ENCODE measurements around the gene THBS3. TPM values are rescaled to one million over a fixed set of nuclear protein-coding genes. Genes with fewer than 3 reads are reported as not detected.

The THBS3 gene
- total RNA-seq, 5 donors from 2014 or later (not counting 1 experiment from before 2014, with no cell fraction given) = 24.1 to 43.9 (median 34.0) TPM

DNA sequence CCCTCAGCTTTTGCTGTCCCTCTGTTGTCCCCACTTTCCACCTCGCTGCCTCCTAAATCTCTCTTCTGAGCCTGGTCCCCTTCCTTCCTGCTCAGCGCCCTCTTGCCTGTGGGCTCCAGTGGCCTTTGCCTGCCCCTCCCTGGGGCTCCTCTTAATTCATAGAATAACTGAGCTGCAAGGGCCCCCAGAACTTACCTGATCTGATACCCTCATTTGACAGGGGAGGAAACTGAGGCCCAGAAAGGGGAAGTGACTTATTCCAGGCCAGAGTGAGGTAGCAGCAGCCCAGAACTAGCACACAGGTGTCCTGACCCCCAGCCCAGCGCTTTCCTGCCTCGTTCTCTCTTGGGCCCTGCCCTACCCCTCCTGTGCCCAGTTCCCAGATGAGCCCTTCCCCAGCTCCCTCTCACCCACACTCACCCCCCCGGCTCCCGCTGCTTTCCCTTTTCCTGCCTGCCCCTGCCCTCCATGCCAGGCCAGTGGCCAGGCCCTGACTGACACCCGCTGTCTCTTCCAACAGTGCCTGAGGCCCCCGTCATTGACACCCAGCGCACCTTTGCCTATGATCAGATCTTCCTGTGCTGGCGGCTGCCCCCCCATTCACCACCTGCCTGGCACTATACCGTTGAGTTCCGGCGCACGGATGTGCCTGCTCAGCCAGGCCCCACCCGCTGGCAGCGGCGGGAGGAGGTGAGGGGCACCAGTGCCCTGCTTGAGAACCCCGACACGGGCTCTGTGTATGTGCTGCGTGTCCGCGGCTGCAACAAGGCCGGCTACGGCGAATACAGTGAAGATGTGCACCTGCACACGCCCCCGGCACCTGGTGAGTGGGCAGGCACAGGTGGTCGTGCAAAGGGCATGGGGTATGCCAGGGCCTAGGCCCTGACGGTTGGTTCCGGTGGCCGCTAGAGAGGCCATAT is 28.3 kb downstream of the THBS3 start:
- Histone ChIP-seq H3K4me3 (ENCODE audit: control insufficient read depth in 1 of 2, extremely low read depth in 1 of 2, low read length in 1 of 2) (no peak overlapping the region), H3K4me1 (ENCODE audit: control insufficient read depth in 1 of 2, extremely low read depth in 1 of 2, insufficient read depth in 2 of 2, low read length in 2 of 2) (peaks cover 5 to 27% of the 10 kb centered on the region in 2 experiments), H3K36me3 (ENCODE audit: control insufficient read depth in 2 of 2, extremely low read depth in 1 of 2, insufficient read depth in 1 of 2, low read length in 1 of 2) (peaks cover 13 to 27% of the 10 kb centered on the region in 2 donors), H3K9me3 (no peaks in the 10 kb centered on the region), H3K27me3 (replicated peaks in 1 of 2; ENCODE audit: control insufficient read depth in 2 of 2, extremely low read depth in 1 of 2, insufficient read depth in 2 of 2, low read length in 1 of 2) (no peaks in the 10 kb centered on the region), H3K27ac (ENCODE audit: low read length) (no peak overlapping the region)
- ChIA-PET POLR2A (no interaction called here), CTCF (interaction anchor here in 1 of 2 donors (0.7 kb wide), 1 partner anchor 8 kb away, joined by 3 read pairs; no protein-coding TSS in a partner anchor)
- H3K27ac Mint-ChIP-seq = no peak overlapping the region
- H3K4me3 Mint-ChIP-seq = no peak overlapping the region
- no peak for DNase-seq
- no peaks in the 10 kb centered on the region for H3K9me3 Mint-ChIP-seq
- ATAC-seq (replicated peaks in 1 of 4) = no peak
- 95% methylated on average over 26 of the region's 31 CpGs for WGBS (ENCODE audit: insufficient coverage)
- no peaks in the 10 kb centered on the region for H3K27me3 Mint-ChIP-seq
- peaks cover 16 to 21% (median 19%) of the 10 kb centered on the region in 3 donors for H3K4me1 Mint-ChIP-seq
- peaks cover 19% of the 10 kb centered on the region for H3K36me3 Mint-ChIP-seq

DNA sequence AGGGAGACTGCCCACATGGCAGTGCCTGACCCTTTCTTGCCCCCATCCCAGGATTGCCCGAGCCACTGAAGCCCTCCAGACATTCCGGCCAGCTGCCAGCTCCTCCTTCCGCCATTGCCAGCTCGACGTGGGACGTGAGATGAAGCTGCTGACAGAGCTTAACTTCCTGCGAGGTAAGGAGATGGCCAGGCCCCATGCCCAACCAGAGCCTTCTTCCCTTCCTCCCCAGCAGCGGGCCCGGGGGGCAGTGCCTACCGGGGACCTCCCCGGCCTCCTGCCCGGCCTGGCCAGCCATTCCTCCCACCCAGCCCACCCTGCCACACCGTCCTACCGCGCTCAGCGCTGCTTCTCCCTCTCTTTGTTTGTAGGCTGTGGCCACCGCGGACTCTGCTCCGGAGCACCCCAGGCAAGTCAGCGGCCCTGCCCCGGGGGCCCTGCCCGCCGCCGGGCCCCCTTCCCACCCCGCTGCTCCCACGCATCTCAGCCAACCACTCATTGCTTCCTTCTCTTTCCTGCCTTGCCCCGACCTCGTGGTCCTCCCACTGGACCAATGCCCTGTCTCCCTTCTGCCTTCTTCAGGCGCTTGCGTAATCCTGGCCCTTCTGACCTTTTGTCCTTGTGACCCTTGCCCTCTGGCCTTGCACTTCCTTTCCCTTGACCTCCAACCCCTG is 29.1 kb downstream of the THBS3 start:
- 91% methylated on average over 25 of the region's 30 CpGs for WGBS (ENCODE audit: insufficient coverage)
- H3K36me3 ChIP-seq (ENCODE audit: control insufficient read depth in 2 of 2, extremely low read depth in 1 of 2, insufficient read depth in 1 of 2, low read length in 1 of 2) = peaks cover 13 to 27% of the 10 kb centered on the region in 2 donors
- CTCF ChIA-PET = no interaction called here
- DNase-seq (no peak), ATAC-seq (replicated peaks in 1 of 4) (no peak)
- Mint-ChIP-seq H3K4me1 (peaks cover 20 to 26% (median 26%) of the 10 kb centered on the region in 3 donors), H3K27ac (no peak overlapping the region), H3K27me3 (no peaks in the 10 kb centered on the region), H3K4me3 (no peak overlapping the region), H3K36me3 (peaks cover 17% of the 10 kb centered on the region), H3K9me3 (no peaks in the 10 kb centered on the region)
- POLR2A ChIA-PET = no interaction called here
- H3K27me3 ChIP-seq (replicated peaks in 1 of 2; ENCODE audit: control insufficient read depth in 2 of 2, extremely low read depth in 1 of 2, insufficient read depth in 2 of 2, low read length in 1 of 2) = no peaks in the 10 kb centered on the region
- peaks cover 8 to 35% of the 10 kb centered on the region in 2 experiments for H3K4me1 ChIP-seq (ENCODE audit: control insufficient read depth in 1 of 2, extremely low read depth in 1 of 2, insufficient read depth in 2 of 2, low read length in 2 of 2)
- H3K9me3 ChIP-seq = no peaks in the 10 kb centered on the region
- no peak overlapping the region for H3K4me3 ChIP-seq (ENCODE audit: control insufficient read depth in 1 of 2, extremely low read depth in 1 of 2, low read length in 1 of 2)
- no peak overlapping the region for H3K27ac ChIP-seq (ENCODE audit: low read length)

DNA sequence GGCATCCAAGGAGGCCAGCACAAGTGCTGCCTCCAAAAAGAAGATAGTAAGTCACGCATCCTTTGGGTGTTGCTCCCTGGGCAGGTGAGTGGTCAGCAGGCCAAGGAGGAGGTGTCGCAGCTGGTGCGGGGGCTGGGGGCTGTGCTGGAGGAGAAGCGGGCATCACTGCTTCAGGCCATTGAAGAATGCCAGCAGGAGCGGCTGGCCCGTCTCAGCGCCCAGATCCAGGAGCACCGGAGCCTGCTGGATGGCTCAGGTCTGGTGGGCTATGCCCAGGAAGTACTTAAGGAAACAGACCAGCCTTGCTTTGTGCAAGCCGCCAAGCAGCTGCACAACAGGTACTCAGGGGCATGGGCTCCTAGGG is 29.8 kb downstream of the THBS3 start:
- Mint-ChIP-seq H3K4me1 (peaks cover 26 to 33% (median 32%) of the 10 kb centered on the region in 3 donors), H3K27me3 (no peaks in the 10 kb centered on the region), H3K4me3 (no peak overlapping the region), H3K9me3 (no peaks in the 10 kb centered on the region), H3K36me3 (peaks cover 12% of the 10 kb centered on the region), H3K27ac (no peak overlapping the region)
- Histone ChIP-seq H3K4me3 (ENCODE audit: control insufficient read depth in 1 of 2, extremely low read depth in 1 of 2, low read length in 1 of 2) (no peak overlapping the region), H3K4me1 (ENCODE audit: control insufficient read depth in 1 of 2, extremely low read depth in 1 of 2, insufficient read depth in 2 of 2, low read length in 2 of 2) (peaks cover 10 to 39% of the 10 kb centered on the region in 2 experiments), H3K36me3 (ENCODE audit: control insufficient read depth in 2 of 2, extremely low read depth in 1 of 2, insufficient read depth in 1 of 2, low read length in 1 of 2) (peaks cover 13 to 27% of the 10 kb centered on the region in 2 donors), H3K9me3 (no peaks in the 10 kb centered on the region), H3K27me3 (replicated peaks in 1 of 2; ENCODE audit: control insufficient read depth in 2 of 2, extremely low read depth in 1 of 2, insufficient read depth in 2 of 2, low read length in 1 of 2) (no peaks in the 10 kb centered on the region), H3K27ac (ENCODE audit: low read length) (no peak overlapping the region)
- ATAC-seq (replicated peaks in 1 of 4) (no peak), DNase-seq (peak in 1 of 35 experiments; percentile 1)
- 97% methylated on average over 9 of the region's 9 CpGs for WGBS (ENCODE audit: insufficient coverage)
- POLR2A ChIA-PET = interaction anchor here in 1 of 2 donors (0.5 kb wide), 1 partner anchor 127 kb away, joined by 5 read pairs; the partner anchor contains the start of gene ADAM15
- CTCF ChIA-PET = interaction anchor here (0.6 to 1.4 kb wide), 2 partner anchors 49 to 639 kb away, joined by 3 to 4 read pairs; no protein-coding TSS in a partner anchor

DNA sequence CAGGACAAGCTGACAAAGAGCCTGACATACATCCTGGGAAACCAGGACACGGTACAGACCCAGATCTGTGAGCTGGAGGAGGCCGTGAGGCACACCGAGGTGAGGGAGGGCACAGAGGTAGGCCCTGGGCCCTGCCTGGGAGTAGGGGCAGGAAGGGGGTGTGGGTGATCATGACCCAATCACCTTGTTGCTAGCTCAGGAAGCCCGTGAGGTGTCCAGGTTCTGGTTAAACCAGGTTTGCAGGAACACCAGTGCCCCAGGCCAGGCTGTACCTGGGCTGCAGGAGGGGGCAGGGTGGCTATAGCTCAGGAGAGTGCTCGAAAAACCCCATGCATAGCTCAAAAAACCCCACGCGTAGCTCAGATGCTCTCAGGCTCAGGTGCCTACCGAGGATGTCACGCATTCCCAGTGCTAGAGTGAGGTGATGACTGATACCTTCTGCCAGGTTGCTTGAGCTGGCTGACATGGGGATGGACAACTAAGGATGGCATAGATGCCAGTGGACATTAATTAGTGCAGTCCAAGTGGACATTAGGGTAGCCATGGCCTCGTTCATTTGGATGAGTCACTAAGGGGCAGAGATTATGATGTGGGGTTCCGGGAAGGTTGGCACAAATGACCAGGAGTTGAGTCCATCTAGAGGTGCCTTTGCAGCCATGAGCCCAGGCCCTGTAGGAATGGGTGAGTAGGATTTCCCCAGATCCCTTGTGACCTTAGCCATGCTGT is 30.3 kb downstream of the THBS3 start:
- ATAC-seq (replicated peaks in 1 of 4) = no peak
- ChIA-PET CTCF (interaction anchor here (0.6 to 1.4 kb wide), 6 partner anchors 16 to 639 kb away, joined by 3 to 5 read pairs (median 4); no protein-coding TSS in a partner anchor), POLR2A (interaction anchor here in 1 of 2 donors (0.5 kb wide), 1 partner anchor 126 kb away, joined by 5 read pairs; the partner anchor contains the start of gene ADAM15)
- Mint-ChIP-seq H3K9me3 (no peaks in the 10 kb centered on the region), H3K4me1 (peaks cover 29 to 39% (median 35%) of the 10 kb centered on the region in 3 donors), H3K27me3 (no peaks in the 10 kb centered on the region), H3K27ac (no peak overlapping the region), H3K4me3 (no peak overlapping the region), H3K36me3 (peaks cover 11% of the 10 kb centered on the region)
- no peak overlapping the region for H3K27ac ChIP-seq (ENCODE audit: low read length)
- H3K9me3 ChIP-seq = no peaks in the 10 kb centered on the region
- H3K4me1 ChIP-seq (ENCODE audit: control insufficient read depth in 1 of 2, extremely low read depth in 1 of 2, insufficient read depth in 2 of 2, low read length in 2 of 2) = peaks cover 12 to 43% of the 10 kb centered on the region in 2 experiments
- H3K27me3 ChIP-seq (replicated peaks in 1 of 2; ENCODE audit: control insufficient read depth in 2 of 2, extremely low read depth in 1 of 2, insufficient read depth in 2 of 2, low read length in 1 of 2) = no peaks in the 10 kb centered on the region
- DNase-seq = peak in 1 of 35 experiments; percentile 2
- H3K4me3 ChIP-seq (ENCODE audit: control insufficient read depth in 1 of 2, extremely low read depth in 1 of 2, low read length in 1 of 2) = no peak overlapping the region
- 77% methylated on average over 10 of the region's 11 CpGs for WGBS (ENCODE audit: insufficient coverage)
- peaks cover 13 to 27% of the 10 kb centered on the region in 2 donors for H3K36me3 ChIP-seq (ENCODE audit: control insufficient read depth in 2 of 2, extremely low read depth in 1 of 2, insufficient read depth in 1 of 2, low read length in 1 of 2)

DNA sequence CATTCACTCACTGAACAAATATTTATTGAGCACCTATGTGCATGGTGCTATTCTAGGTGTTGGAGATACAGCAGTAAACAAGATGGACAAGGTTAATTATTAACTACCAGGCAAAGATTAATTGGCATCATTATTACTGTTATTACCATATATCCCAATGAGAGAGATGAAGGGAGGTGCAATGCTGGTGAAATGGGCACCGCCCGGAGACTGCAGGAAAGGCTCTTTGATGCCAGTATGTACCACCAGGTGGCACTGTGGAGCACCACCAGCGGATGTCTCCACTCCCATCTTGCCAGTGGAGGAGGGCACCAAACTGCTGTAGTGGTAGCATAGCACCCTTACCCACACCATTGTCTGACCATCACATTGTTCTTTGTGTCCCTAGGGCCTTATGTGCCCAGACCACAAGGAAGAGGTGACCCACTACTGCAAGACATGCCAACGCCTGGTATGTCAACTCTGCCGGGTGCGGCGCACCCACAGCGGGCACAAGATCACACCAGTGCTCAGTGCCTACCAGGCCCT is 31.1 kb downstream of the THBS3 start:
- Histone ChIP-seq H3K4me1 (ENCODE audit: control insufficient read depth in 1 of 2, extremely low read depth in 1 of 2, insufficient read depth in 2 of 2, low read length in 2 of 2) (peaks cover 16 to 47% of the 10 kb centered on the region in 2 experiments), H3K4me3 (ENCODE audit: control insufficient read depth in 1 of 2, extremely low read depth in 1 of 2, low read length in 1 of 2) (no peak overlapping the region), H3K36me3 (ENCODE audit: control insufficient read depth in 2 of 2, extremely low read depth in 1 of 2, insufficient read depth in 1 of 2, low read length in 1 of 2) (peaks cover 13 to 27% of the 10 kb centered on the region in 2 donors), H3K27ac (ENCODE audit: low read length) (no peak overlapping the region), H3K27me3 (replicated peaks in 1 of 2; ENCODE audit: control insufficient read depth in 2 of 2, extremely low read depth in 1 of 2, insufficient read depth in 2 of 2, low read length in 1 of 2) (no peaks in the 10 kb centered on the region), H3K9me3 (no peaks in the 10 kb centered on the region)
- POLR2A ChIA-PET = no interaction called here
- peak overlapping the region; percentile 15 to 56 (median 40) for H3K4me3 Mint-ChIP-seq
- CTCF ChIA-PET = interaction anchor here in 1 of 2 donors (0.6 to 1.4 kb wide), 4 partner anchors 17 to 65 kb away, joined by 3 to 5 read pairs (median 4); no protein-coding TSS in a partner anchor
- H3K36me3 Mint-ChIP-seq = peaks cover 8% of the 10 kb centered on the region
- ATAC-seq (replicated peaks in 1 of 4) = peak in 3 of 4 experiments; percentile 34 to 41 (median 39)
- H3K4me1 Mint-ChIP-seq = peaks cover 36 to 44% (median 41%) of the 10 kb centered on the region in 3 donors
- no peaks in the 10 kb centered on the region for H3K27me3 Mint-ChIP-seq
- WGBS (ENCODE audit: insufficient coverage) = 81% methylated on average over 6 of the region's 8 CpGs
- peak; percentile 50 to 91 (median 79) for DNase-seq
- H3K27ac Mint-ChIP-seq = peak overlapping the region; percentile 59 to 69
- no peaks in the 10 kb centered on the region for H3K9me3 Mint-ChIP-seq

All from T-cell (primary cell).